ENCODE measurements around the gene GTF2B.
"Not testable (repeated sequence)": the region's sequence is repeated elsewhere in the genome, so short reads cannot be mapped to it uniquely, and the experiment has no call there.

The GTF2B gene, protein sequence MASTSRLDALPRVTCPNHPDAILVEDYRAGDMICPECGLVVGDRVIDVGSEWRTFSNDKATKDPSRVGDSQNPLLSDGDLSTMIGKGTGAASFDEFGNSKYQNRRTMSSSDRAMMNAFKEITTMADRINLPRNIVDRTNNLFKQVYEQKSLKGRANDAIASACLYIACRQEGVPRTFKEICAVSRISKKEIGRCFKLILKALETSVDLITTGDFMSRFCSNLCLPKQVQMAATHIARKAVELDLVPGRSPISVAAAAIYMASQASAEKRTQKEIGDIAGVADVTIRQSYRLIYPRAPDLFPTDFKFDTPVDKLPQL

DNA sequence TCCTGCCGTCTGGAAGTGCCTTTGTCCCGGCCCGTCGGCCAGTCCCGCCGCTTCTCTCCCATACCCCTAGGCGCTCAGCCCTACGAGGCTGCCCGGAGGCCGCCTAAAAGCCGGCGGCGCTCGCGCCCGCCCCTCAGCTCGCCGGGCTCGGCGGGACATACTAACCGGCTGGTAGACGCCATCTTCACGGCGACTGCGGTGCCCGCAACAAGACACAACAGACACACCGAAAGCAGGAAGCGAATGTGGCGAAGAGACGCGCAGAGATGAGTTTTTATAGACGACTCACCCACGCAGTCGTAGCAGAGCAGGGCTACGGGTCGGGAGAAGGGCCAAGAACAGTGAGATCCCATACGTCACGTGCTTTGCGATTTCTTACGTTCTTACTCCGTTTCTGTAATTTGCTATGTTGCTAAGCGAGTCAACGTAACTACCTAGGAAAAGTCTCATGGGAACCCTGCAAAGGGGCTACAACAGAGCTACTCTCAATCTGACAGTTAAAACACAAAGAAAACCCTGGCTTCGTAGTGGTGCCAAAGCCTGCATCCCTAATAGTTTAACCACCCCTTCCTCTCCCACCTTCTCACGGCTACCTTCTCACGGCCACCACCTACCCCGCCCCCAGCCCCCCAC lies at the start of gene GTF2B:
TSS of gene GTF2B (minus strand) at position 250 of the 633 bp plus-strand sequence. CDS start at position 182, 68 bp downstream.
- peak; percentile 75 for DNase-seq

- DNase-seq: not testable (repeated sequence)
Measured at GRCh38 chr1:88938528-88938927, 47.2 kb upstream of the GTF2B start.

- no peak for DNase-seq
Measured at GRCh38 chr1:88936760-88937342, 45.5 kb upstream of the GTF2B start.

- DNase-seq: no peak
Measured at GRCh38 chr1:88936223-88936523, 44.8 kb upstream of the GTF2B start.

DNA sequence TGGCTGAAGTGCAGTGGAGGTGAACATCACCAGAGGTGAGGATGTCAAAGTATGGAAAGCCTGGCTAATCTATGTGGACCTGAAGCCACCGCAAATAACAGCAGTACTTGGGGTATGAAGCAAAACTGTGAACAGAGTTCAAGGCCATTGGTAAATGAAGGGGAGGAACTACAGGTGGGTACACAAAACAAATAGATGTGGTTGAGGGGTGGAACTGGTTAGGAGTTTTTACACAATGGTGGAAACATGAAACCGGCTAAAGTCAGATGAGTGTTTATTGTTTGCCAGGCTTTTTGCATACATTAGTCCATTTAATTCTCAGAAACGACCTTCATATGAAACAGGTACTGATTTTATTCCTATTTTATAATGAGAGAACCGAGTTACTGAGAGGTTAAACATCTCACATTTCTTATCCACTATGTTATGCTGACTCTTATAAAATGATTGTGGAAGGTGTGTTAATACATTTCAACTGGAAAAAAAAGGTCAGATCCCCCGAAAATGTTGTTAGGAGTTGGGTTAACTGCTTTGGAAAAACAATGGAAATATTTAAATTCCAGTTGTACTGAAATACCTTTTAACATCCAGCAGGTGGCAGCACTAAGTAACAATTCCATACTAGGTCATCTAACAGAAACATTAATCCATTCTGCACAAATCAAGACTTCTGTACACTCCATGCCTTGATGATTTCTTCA lies 44.3 kb upstream of the GTF2B start:
- DNase-seq: peak; percentile 5

DNA sequence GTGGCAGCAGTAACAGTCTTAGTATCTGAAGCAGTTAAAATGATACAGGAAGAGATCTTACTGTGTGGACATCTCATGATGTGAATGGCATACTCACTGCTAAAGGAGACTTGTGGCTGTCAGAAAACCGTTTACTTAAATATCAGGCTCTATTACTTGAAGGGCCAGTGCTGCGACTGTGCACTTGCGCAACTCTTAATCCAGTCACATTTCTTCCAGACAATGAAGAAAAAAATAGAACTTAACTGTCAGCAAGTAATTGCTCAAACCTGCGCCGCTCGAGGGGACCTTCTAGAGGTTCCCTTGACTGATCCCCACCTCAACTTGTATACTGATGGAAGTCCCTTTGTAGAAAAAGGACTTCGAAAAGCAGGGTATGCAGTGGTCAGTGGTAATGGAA lies 38.8 kb upstream of the GTF2B start:
- not testable (repeated sequence) for DNase-seq

DNA sequence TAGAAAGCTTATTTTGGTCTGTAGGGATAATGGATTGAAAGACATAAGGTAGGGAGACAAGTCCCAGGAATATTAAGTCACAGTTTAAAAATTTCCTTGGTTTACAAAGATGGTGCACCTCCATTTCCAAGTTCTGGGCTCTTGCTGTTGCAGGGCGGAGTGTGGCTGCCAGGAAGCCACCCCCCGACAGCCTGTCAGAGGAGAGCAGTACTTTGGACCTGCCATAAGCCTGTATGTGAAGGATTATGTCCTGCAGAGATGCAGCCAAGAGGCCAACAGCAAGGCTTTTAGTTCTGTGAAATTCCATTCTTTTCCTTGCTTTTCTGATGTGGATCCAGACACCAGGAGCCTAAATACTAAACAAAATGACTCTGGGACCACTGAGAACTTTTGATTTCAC lies 31.9 kb upstream of the GTF2B start:
- DNase-seq: no peak

DNA sequence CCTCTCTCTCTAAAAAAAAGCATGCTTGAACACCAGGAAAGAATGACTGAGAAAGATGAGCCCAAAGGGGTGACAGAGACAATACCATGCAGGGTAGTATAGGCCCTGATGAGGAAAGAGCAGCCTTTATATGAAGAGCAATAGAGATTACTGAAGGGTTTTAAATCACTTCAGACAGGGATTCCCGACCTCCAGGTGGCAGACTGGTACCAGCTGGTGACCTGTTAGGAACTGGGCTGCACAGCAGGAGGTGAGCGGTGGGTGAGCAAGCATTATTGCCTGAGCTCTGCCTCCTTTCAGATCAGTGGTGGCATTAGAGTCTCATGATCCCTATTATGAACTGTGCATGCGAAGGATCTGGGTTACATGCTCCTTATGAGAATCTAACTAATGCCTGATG lies 30.8 kb upstream of the GTF2B start:
- DNase-seq: no peak

DNA sequence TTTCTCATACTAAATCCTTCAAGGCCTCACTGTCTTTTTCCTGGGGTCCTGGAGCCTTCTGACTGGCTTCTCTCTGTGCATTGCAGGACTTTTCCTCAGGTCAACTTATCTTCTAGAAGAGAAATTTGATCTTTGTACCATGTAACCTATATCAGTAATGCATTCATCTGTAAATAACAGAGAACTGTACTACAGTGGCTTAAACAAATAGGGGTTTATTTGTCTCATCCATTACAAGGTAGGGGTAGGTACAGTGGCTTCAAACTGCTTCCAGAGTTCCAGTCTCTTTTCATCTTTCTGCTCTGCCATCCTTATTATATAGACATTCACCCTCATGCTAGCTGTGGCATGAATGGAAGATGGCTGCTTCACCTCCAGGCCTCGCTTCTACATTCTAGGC lies 29.5 kb upstream of the GTF2B start:
- no peak for DNase-seq

DNA sequence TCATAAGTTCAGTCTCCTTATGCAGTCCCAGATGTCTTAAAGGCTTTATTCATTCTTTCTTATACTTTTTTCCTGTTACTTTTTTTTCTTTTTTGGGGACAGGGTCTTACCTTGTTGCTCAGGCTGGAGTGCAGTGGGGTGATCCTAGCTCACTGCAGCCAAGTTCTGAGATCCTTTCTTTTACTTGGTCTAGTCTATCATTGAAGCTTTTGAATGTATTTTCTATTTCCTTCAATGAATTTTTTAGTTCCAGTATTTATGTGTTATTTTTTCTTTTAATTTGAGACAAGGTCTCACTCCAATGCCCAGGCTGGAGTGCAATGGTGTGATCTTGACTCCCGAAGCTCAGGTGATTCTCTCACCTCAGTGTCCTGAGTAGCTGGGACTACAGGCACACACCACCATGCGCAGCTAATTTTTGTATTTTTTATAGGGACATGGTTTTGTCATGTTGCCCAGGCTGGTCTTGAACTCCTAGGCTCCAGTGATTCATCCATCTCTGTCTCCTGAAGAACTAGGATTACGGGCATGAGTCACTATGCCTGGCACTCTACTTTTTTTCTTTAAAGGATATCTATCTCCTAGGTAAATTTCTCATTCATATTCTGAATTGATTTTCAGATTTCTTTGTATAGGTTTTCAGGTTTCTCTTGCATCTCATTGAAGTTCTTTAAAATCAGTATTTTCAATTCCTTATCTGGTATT lies 26.1 kb upstream of the GTF2B start:
- DNase-seq: no peak

DNA sequence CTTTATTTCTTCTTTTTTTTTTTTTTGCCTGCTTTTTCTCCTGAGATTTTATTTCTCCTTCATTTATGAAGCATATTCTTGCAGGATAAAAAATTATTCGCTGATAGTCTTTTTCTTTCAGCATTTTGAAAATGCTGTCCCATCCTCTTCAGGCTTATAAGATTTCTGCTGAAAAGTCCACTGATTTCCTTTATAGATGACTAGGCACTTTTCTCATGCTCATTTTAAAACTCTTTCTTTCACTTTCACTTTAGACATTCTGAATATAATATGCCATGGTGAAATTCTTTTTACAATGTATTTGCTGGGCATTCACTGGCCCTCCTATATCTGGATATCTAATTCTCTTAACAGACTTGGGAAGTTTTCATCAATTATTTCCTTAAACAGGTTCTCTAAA lies 25.5 kb upstream of the GTF2B start:
- no peak for DNase-seq

DNA sequence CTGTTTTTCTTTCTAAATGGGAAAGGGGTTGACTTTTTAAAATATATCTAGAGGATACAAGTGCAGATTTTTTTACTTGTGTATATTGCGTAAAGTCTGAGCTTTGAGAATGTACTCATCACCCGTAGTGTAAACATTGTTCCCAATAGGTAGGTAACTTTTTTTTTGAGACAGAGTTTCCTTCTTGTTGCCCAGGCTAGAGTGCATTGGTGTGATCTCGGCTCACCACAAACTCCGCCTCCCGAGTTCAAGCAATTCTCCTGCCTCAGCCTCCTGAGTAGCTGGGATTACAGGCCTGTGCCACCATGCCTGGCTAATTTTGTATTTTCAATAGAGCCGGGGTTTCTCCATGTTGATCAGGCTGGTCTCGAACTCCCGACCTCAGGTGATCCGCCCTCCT lies 20.4 kb upstream of the GTF2B start:
- not testable (repeated sequence) for DNase-seq

DNA sequence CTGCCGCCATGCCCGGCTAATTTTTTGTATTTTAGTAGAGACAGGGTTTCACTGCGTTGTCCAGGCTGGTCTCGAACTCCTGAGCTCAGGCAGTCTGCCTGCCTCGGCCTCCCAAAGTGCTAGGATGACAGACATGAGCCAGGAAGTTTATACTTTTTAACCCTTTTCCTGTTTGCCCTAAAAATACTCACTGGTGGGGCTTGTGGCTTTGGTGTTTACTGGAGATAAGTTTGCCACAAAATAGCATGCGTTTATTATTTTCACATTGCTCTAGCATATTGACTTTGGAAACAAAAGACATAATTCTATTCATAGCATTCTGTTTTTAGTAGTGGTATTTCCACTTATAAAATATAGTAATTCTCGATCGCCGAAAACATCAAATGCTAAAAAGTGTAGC lies 19.8 kb upstream of the GTF2B start:
- DNase-seq: no peak

GRCh38 chr1:88910401-88910800 lies 19.0 kb upstream of the GTF2B start:
- no peak for DNase-seq

- no peak for DNase-seq
Measured at GRCh38 chr1:88900883-88901282, 9.5 kb upstream of the GTF2B start.

DNA sequence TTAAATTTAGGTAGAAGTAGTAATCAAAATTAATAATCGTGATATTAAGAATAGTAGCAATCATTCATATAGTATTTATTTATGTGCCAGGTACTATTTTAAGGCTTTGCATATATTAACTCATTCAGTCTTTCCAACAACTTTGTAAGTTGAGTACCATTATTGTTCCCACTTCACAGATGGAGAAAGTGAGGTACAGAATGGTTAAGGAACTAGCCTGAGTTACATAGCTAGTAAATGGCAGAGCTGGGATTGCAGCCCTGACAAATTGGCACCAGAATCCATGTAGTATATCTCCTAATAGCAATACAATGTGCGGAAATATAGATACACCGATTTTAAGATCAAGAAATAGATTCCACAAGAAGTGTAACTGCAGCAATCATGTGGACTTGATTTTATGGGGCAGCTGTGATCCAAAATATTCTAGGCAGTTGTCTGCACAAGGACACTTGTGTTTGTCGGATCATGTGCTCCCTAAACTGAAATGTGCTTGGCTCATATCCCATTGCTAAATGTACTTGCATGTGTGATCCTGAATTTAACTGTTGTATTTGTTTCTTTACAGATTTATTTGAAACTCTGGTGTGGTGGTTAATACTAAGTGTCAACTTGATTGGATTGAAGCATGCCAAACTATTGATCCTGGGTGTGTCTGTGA lies 5.8 kb upstream of the GTF2B start:
- DNase-seq: no peak

- DNase-seq: no peak
Measured at GRCh38 chr1:88892357-88892877, 1.1 kb upstream of the GTF2B start.

GRCh38 chr1:88891951-88892340 lies 579 bp upstream of the GTF2B start:
- DNase-seq: no peak

- no peak for DNase-seq
Measured at GRCh38 chr1:88890791-88891317, 513 bp downstream of the GTF2B start.

- DNase-seq: no peak
Measured at GRCh38 chr1:88890131-88890530, 1.2 kb downstream of the GTF2B start.

DNA sequence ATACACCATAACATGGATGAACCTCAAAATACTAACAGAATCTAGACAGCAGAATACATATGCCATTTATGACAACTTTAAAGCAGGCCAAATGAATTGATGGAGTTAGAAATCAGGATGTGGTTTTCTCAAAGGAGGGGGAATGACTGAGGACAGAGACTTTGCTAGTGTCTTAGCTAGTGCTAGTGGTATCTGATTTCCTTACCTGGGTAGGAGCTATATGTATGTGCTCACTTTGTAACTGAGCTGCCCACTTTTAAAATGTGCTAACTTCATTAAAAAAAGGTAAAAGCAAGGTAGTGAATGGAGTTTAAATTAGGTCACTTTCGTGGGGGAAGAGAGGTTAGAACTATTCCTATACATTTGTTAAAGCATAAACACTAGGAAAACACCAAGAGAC lies 2.6 kb downstream of the GTF2B start:
- no peak for DNase-seq

- DNase-seq: no peak
Measured at GRCh38 chr1:88885933-88886332, 5.4 kb downstream of the GTF2B start.
